GM12801 (cell line): ENCODE data around the gene POLD4.

Source experiments
- CTCF ChIP-seq: IDR thresholded peaks from one replicate; pipeline ENCODE4 v1.5.1; 2011; ENCODE audit warnings: control low read depth; ENCODE audit not compliant: insufficient read length; ENCODE audit errors: extremely low read depth

Gene POLD4

GRCh38 chr11:67391304-67392182 lies 38.2 kb upstream of the POLD4 start, which contains the start of gene RAD9A:
RAD9A (plus strand) TSS chr11:67391986; CDS start chr11:67392045, 59 bp downstream.
- TF ChIP-seq CTCF, result no peak

DNA sequence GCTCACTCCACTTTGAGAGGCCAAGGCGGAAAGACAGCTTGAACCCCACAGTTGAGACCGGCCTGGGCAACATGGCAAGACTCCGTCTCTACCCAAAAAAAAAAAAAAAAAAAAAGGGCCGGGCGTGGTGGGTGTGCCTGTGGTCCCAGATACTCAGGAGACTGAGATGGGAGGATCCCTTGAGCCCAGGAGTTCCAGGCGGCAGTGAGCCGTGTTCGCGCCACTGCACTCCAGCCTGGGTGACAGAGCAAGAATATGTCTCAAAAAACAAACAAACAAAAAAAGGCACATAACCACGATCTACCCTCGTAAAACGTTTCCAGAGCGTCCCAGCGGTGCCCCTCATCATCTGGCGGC lies 37.6 kb upstream of the POLD4 start:
- TF ChIP-seq CTCF, result no peak

DNA sequence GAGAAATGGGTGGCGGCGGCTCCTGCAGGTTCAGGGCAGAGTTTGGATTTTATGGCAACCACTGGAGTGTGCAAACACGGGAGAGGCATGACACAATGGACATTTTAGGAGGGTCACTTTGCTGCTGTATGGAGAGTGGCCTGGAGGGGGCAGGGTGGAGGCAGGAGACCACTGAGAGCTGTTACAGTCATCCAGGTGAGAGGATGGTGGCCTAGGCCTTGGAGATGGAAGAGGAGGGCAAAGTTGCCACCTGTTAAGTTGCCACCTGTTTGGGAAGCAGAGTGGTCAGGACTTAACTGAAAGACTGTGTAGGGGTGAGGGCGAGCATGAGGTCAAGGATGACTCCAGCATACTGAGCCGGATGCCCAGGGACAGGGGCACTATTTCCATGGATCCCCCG lies 36.1 kb upstream of the POLD4 start:
- TF ChIP-seq CTCF, result no peak

- no peak for TF ChIP-seq CTCF
Observed at GRCh38 chr11:67387518-67387917, 34.2 kb upstream of the POLD4 start.

- TF ChIP-seq CTCF, result no peak
Observed at GRCh38 chr11:67387069-67387468, 33.7 kb upstream of the POLD4 start.

DNA sequence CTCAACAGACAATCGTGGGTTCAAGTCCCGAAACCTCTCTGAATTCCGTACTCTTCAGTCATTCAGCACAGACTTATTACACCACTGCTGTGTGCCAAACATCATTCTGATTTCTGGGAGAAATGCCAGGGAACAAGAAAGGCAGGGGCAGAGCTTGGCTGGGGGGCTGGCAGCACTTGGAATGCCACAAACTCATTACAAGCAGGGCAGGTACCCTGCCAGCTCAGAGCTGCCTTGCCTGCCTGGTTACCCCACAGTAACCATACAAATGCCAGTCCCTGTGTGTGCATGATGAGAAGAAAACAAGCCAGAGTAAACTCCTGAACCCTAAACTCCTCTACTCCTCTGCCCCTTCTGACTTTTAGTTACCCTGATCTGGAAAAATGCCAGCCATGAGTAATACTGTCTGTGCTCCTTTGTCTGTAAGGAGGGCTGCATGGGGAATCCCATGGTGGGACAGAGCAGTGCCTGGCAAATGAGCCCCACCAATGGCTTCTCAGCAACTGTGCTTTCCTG lies 31.6 kb upstream of the POLD4 start:
- no peak for TF ChIP-seq CTCF

DNA sequence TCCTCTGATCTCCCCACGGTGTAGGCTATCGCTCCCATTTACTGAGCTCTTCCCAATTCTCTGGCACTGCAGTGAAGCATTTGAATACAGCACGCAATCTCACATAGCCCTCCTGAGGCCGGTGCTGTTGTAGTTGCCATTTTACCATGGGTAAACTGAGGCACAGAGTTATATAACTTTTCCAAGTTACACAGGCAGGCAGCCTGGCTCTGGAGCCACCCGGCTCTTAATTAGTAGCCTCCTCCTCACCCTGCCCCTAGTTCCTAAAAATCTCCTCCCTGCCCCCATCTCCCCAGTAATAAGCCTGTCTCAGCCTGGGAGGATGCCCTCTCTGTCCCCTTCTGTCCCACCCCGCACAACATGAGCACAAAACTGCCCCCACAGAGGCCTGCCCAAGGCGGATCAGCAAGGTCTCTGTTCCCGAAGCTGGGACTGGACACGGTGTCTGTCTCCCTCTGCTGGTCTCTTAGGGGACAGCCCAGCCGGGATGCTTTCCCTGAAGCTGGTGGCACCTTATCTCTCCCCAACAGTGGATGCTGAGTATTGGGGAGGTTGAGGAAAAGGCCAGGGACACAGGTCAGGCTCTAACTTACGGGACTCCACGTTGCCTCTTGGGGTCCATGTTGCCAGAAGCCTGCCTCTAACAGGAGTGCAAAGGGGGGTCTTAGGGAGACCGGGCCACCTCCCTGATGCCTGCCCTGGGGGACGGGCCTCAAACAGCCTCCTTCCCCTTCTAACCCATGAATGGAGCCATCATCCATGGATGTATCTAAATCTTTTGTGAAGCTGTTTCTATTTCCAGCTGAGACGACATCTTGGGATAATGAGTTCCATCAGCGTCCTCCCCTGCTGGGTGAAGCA lies 29.2 kb upstream of the POLD4 start:
- peak; percentile 97 for TF ChIP-seq CTCF
